B cell (primary cell): Measurements from ENCODE around the gene COL2A1. TPM values are rescaled to one million over a fixed set of nuclear protein-coding genes. Genes with fewer than 3 reads are reported as not detected.

Experiments
- ATAC-seq: fragments of 200-7000 bp; cut with Tn5 transposase; one replicate; pipeline ENCODE4 v1.10.0; 2021; ENCODE audit warnings: low read depth, mild to moderate bottlenecking, moderate number of reproducible peaks, moderate library complexity
- CTCF ChIA-PET: fragments of 350-600 bp; sonication (Branson Sonifier 250); formaldehyde crosslinking; loops from one replicate; lab custom pipeline; 2021; ENCODE audit warnings: antibody characterized with exemption, inconsistent platforms; lab: Charles Lee
- POLR2A ChIA-PET: fragments of 350-600 bp; sonication (Branson Sonifier 250); formaldehyde crosslinking; loops from one replicate; lab custom pipeline; 2021; ENCODE audit warnings: antibody characterized with exemption; lab: Charles Lee
- DNase-seq: peaks from one replicate; pipeline ENCODE4 v3.0.0; 2013
- H2AFZ ChIP-seq: 2 replicates; pipeline ENCODE4 v1.6.1; 2012; ENCODE audit warnings: mild to moderate bottlenecking, low read depth, low read length; ENCODE audit not compliant: insufficient read depth, poor library complexity, severe bottlenecking
- H3K27ac ChIP-seq, 2 donors: 1 replicate in 1 of 2; 2 replicates in 1 of 2; pipeline ENCODE4 v1.5.1; 2012 to 2013; ENCODE audit warnings: low read length in 2 of 2, mild to moderate bottlenecking in 2 of 2, moderate library complexity in 1 of 2
- H3K27me3 ChIP-seq, 4 experiments: fragments of 200-600 bp in 1 of 4; sonication (generic) in 1 of 4; replicated peaks in 1 of 4; 1 replicate in 2 of 4; 2 replicates in 2 of 4; pipeline versions ENCODE4 v1.6.1 to v1.7.0; 2013 to 2016; ENCODE audit warnings: low read length in 3 of 4, mild to moderate bottlenecking in 2 of 4, mixed read lengths in 1 of 4, moderate library complexity in 1 of 4; ENCODE audit not compliant: insufficient read depth in 4 of 4, control insufficient read depth in 3 of 4; ENCODE audit errors: control extremely low read depth in 1 of 4
- H3K36me3 ChIP-seq, 2 experiments: replicated peaks in 1 of 2; 1 replicate in 1 of 2; 2 replicates in 1 of 2; pipeline versions ENCODE4 v1.6.1 to v1.7.1; 2013; ENCODE audit warnings: low read length in 1 of 2; ENCODE audit not compliant: insufficient read depth in 2 of 2, control insufficient read depth in 1 of 2; ENCODE audit errors: control extremely low read depth in 1 of 2, extremely low read depth in 1 of 2
- H3K4me1 ChIP-seq, 2 donors: fragments of 200-600 bp in 1 of 2; sonication (generic) in 1 of 2; 1 replicate in 1 of 2; 2 replicates in 1 of 2; pipeline versions ENCODE4 v1.5.1 to v1.6.1; 2013 to 2017; ENCODE audit warnings: low read length in 2 of 2; ENCODE audit not compliant: control insufficient read depth in 2 of 2, insufficient read depth in 2 of 2
- H3K4me2 ChIP-seq: replicated peaks from 2 replicates; pipeline ENCODE3; 2012; ENCODE audit warnings: mild to moderate bottlenecking, low read depth, low read length; ENCODE audit not compliant: poor library complexity, severe bottlenecking
- H3K4me3 ChIP-seq, 5 experiments: fragments of 200-600 bp in 1 of 5; sonication (generic) in 1 of 5; 1 replicate in 3 of 5; 2 replicates in 2 of 5; pipeline versions ENCODE4 v1.5.1 to v1.7.0; 2011 to 2016; ENCODE audit warnings: low read length in 4 of 5, mild to moderate bottlenecking in 4 of 5, low read depth in 2 of 5, control low read depth in 1 of 5, moderate library complexity in 1 of 5; ENCODE audit not compliant: insufficient read depth in 1 of 5; ENCODE audit errors: control extremely low read depth in 1 of 5, extremely low read depth in 1 of 5
- H3K79me2 ChIP-seq: fragments of 200-600 bp; sonication (generic); one replicate; pipeline ENCODE4 v1.6.0; 2016; ENCODE audit warnings: low read length; ENCODE audit not compliant: control insufficient read depth, insufficient read depth
- H3K9ac ChIP-seq: fragments of 200-600 bp; sonication (generic); 2 replicates; pipeline ENCODE4 v1.6.1; 2017; ENCODE audit warnings: mild to moderate bottlenecking, low read length, moderate library complexity
- H3K9me3 ChIP-seq, 3 donors: one replicate each; pipeline versions ENCODE4 v1.6.1 to v1.7.1; 2013; ENCODE audit warnings: low read length in 2 of 3; ENCODE audit not compliant: control insufficient read depth in 2 of 3, insufficient read depth in 1 of 3; ENCODE audit errors: control extremely low read depth in 1 of 3
- H4K20me1 ChIP-seq: 2 replicates; pipeline ENCODE4 v1.6.0; 2012; ENCODE audit warnings: mild to moderate bottlenecking, low read length; ENCODE audit not compliant: insufficient read depth, control insufficient read depth, poor library complexity, severe bottlenecking
- H3K27ac Mint-ChIP-seq: one replicate; pipeline ENCODE4 v1.8.0; 2021; ENCODE audit warnings: mixed read lengths
- H3K27me3 Mint-ChIP-seq: one replicate; pipeline ENCODE4 v1.8.0; 2021; ENCODE audit warnings: mixed read lengths
- H3K4me1 Mint-ChIP-seq: one replicate; pipeline ENCODE4 v1.8.0; 2021; ENCODE audit warnings: mixed read lengths
- H3K4me3 Mint-ChIP-seq: one replicate; pipeline ENCODE4 v1.8.0; 2021; ENCODE audit warnings: mixed read lengths
- H3K9me3 Mint-ChIP-seq: one replicate; pipeline ENCODE4 v1.8.0; 2022; ENCODE audit warnings: mixed read lengths; ENCODE audit not compliant: insufficient read depth
- CTCF ChIP-seq: fragments of 200-600 bp; IDR thresholded peaks from one replicate; pipeline ENCODE4 v1.8.0; 2022; ENCODE audit warnings: antibody characterized with exemption, mild to moderate bottlenecking
- EZH2 ChIP-seq: IDR thresholded peaks from 2 replicates; pipeline ENCODE4 v1.6.1; 2012; ENCODE audit warnings: borderline replicate concordance, low read depth, mild to moderate bottlenecking, moderate library complexity, low read length; ENCODE audit not compliant: insufficient read depth, poor library complexity, severe bottlenecking
- WGBS: methylation state at CpG from one replicate; pipeline ENCODE4 v1.1.5; 2013; ENCODE audit warnings: missing lambda C conversion rate; ENCODE audit not compliant: insufficient coverage; 5-methylcytosine and 5-hydroxymethylcytosine counted together
- intact Hi-C: fragments of 100-400 bp; cut with micrococcal nuclease; formaldehyde crosslinking; loops from one replicate; pipeline ENCODE4 v1.10.0; 2022
- polyA plus RNA-seq: library from polyadenylated mRNA; depleted of rRNA; stranded (reverse); fragments of >200 nt; gene quantifications from 2 replicates; pipeline ENCODE4 v1.2.3, GENCODE V29; 2012
- total RNA-seq, 2 donors: library from RNA; stranded (reverse); fragments of 120-200 nt in 1 of 2; gene quantifications; 1 replicate in 1 of 2; 2 replicates in 1 of 2; pipeline versions ENCODE4 v1.2.3 to v1.2.4, GENCODE V29; 2013 to 2022

Gene COL2A1
- total and polyA plus RNA-seq, 2 donors (not counting 1 experiment from before 2014, with no cell fraction given), result not detected

GRCh38 chr12:48040354-48040753 lies 36.1 kb upstream of the COL2A1 start:
- H3K4me1 Mint-ChIP-seq, result peaks cover 20% of the 10 kb centered on the region
- no peak overlapping the region for H3K4me3 Mint-ChIP-seq
- ChIA-PET CTCF (no interaction called here), POLR2A (no interaction called here)
- intact Hi-C loops, result no loop called here
- H4K20me1 ChIP-seq, result no peaks in the 10 kb centered on the region
- no peak overlapping the region for H3K27ac ChIP-seq
- H3K27me3 ChIP-seq, result no peaks in the 10 kb centered on the region
- no peak overlapping the region for H3K4me2 ChIP-seq
- no peak for ATAC-seq
- DNase-seq, result no peak
- H3K9me3 Mint-ChIP-seq, result no peaks in the 10 kb centered on the region
- H3K4me3 ChIP-seq, result no peak overlapping the region
- no peaks in the 10 kb centered on the region for H3K9me3 ChIP-seq
- no peaks in the 10 kb centered on the region for H3K79me2 ChIP-seq
- H3K36me3 ChIP-seq, result peaks cover 0 to 15% of the 10 kb centered on the region in 2 experiments
- no peak for TF ChIP-seq EZH2
- no peak overlapping the region for H2AFZ ChIP-seq
- H3K27ac Mint-ChIP-seq, result no peak overlapping the region
- peaks cover 5 to 13% of the 10 kb centered on the region in 2 donors for H3K4me1 ChIP-seq
- no peaks in the 10 kb centered on the region for H3K27me3 Mint-ChIP-seq
- WGBS, result 60% methylated on average over 1 of the region's 3 CpGs
- no peak overlapping the region for H3K9ac ChIP-seq

- H3K4me2 ChIP-seq, result no peak overlapping the region
- no peak overlapping the region for H3K27ac Mint-ChIP-seq
- no peak overlapping the region for H3K27ac ChIP-seq
- intact Hi-C loops, result no loop called here
- no peak overlapping the region for H2AFZ ChIP-seq
- no peaks in the 10 kb centered on the region for H3K27me3 ChIP-seq
- peaks cover 0 to 4% of the 10 kb centered on the region in 2 experiments for H3K36me3 ChIP-seq
- no peak overlapping the region for H3K9ac ChIP-seq
- ChIA-PET CTCF (no interaction called here), POLR2A (no interaction called here)
- 100% methylated on average over 1 of the region's 1 CpG for WGBS
- no peaks in the 10 kb centered on the region for H3K9me3 ChIP-seq
- H3K4me1 Mint-ChIP-seq, result peaks cover 20% of the 10 kb centered on the region
- ATAC-seq (no peak), DNase-seq (no peak)
- peaks cover 5 to 13% of the 10 kb centered on the region in 2 donors for H3K4me1 ChIP-seq
- no peaks in the 10 kb centered on the region for H3K27me3 Mint-ChIP-seq
- no peaks in the 10 kb centered on the region for H3K9me3 Mint-ChIP-seq
- no peak overlapping the region for H3K4me3 ChIP-seq
- H4K20me1 ChIP-seq, result no peaks in the 10 kb centered on the region
- H3K79me2 ChIP-seq, result no peaks in the 10 kb centered on the region
- TF ChIP-seq CTCF, result no peak
- TF ChIP-seq EZH2, result no peak
- H3K4me3 Mint-ChIP-seq, result no peak overlapping the region
Observed at GRCh38 chr12:48039151-48039550, 34.9 kb upstream of the COL2A1 start.
